A549 (cell line): ENCODE data around the gene UAP1. TPM values are rescaled to one million over a fixed set of nuclear protein-coding genes. Genes with fewer than 3 reads are reported as not detected.
"Not testable (repeated sequence)": the region's sequence is repeated elsewhere in the genome, so short reads cannot be mapped to it uniquely, and the experiment has no call there.

Source experiments
- ATAC-seq, 2 experiments: fragments of 200-7000 bp in 1 of 2; fragments of >200 bp in 1 of 2; cut with Nextera tagmentation in 1 of 2; cut with Tn5 transposase in 1 of 2; 3 replicates each; pipeline versions ENCODE4 v1.8.0 to v1.9.1; 2018 to 2020; ENCODE audit warnings: mild to moderate bottlenecking in 1 of 2, moderate library complexity in 1 of 2
- CTCF ChIA-PET: fragments of 300-600 bp; sonication (Branson Sonifier 250); formaldehyde crosslinking; extraction: SDS; loops from one replicate; lab custom pipeline; 2021; ENCODE audit warnings: antibody characterized with exemption, inconsistent platforms; lab: Yijun Ruan, JAX
- POLR2A ChIA-PET: fragments of 350-600 bp; formaldehyde crosslinking; extraction: SDS; loops from one replicate; lab custom pipeline; 2021; ENCODE audit warnings: antibody characterized with exemption, inconsistent platforms; lab: Yijun Ruan, JAX
- DNase-seq, 2 experiments: peaks; one replicate each; pipeline versions ENCODE4 v3.0.0 to v3.0.0-alpha.2; 2011 to 2016; ENCODE audit warnings: low read depth in 1 of 2, low spot score in 1 of 2
- FAIRE-seq: peaks from 2 replicates; lab custom pipeline; 2011; peaks lifted over from hg19 to GRCh38; lab: Jason Lieb, UNC
- H3K27ac ChIP-seq, 2 experiments: fragments of >200 bp; sonication (Bioruptor Twin); formaldehyde crosslinking; 3 replicates each; pipeline ENCODE4 v1.5.1; 2016 to 2017
- H3K4me1 ChIP-seq: fragments of >200 bp; sonication (Bioruptor Twin); formaldehyde crosslinking; 3 replicates; pipeline ENCODE4 v1.6.1; 2016
- H3K4me2 ChIP-seq: fragments of >200 bp; sonication (Bioruptor Twin); formaldehyde crosslinking; 3 replicates; pipeline ENCODE4 v1.6.1; 2016
- H3K4me3 ChIP-seq: fragments of >200 bp; sonication (Bioruptor Twin); formaldehyde crosslinking; 3 replicates; pipeline ENCODE4 v1.5.1; 2016
- H3K9me3 ChIP-seq: fragments of >200 bp; sonication (Bioruptor Twin); formaldehyde crosslinking; 3 replicates; pipeline ENCODE4 v1.6.1; 2016
- CBX8 ChIP-seq: fragments of 200-600 bp; sonication (generic); IDR thresholded peaks from 2 replicates; pipeline ENCODE4 v1.6.1; 2016
- E2F6 ChIP-seq: IDR thresholded peaks from 2 replicates; pipeline ENCODE4 v1.6.1; 2012; ENCODE audit warnings: low read depth, borderline replicate concordance
- ESRRA ChIP-seq: fragments of 150-350 bp; IDR thresholded peaks from 2 replicates; pipeline ENCODE4 v1.6.1; 2014; ENCODE audit warnings: mild to moderate bottlenecking, low read length, borderline replicate concordance
- GATA3 ChIP-seq: IDR thresholded peaks from 2 replicates; pipeline ENCODE4 v1.6.1; 2012; ENCODE audit warnings: borderline replicate concordance
- HOXB13 ChIP-seq: fragments of 250-450 bp; sonication (Bioruptor Pico); IDR thresholded peaks from 2 replicates; pipeline ENCODE4 v1.5.0; 2020; ENCODE audit warnings: low read depth, mild to moderate bottlenecking, moderate library complexity
- HOXB5 ChIP-seq: fragments of 250-450 bp; sonication (Bioruptor Pico); IDR thresholded peaks from 2 replicates; pipeline ENCODE4 v1.5.0; 2020; ENCODE audit warnings: mild to moderate bottlenecking, moderate library complexity
- JUNB ChIP-seq: fragments of >200 bp; sonication (Bioruptor Twin); formaldehyde crosslinking; IDR thresholded peaks from 2 replicates; pipeline ENCODE4 v1.6.1; 2016
- MAZ ChIP-seq: fragments of 150-350 bp; IDR thresholded peaks from 2 replicates; pipeline ENCODE4 v1.6.1; 2014; ENCODE audit warnings: antibody characterized with exemption, low read depth, low read length, borderline replicate concordance
- PBX3 ChIP-seq: IDR thresholded peaks from 2 replicates; pipeline ENCODE4 v1.6.1; 2012
- POLR2A ChIP-seq: IDR thresholded peaks from 2 replicates; pipeline ENCODE4 v1.6.1; 2012; ENCODE audit warnings: mild to moderate bottlenecking, low read length
- POLR2AphosphoS2 ChIP-seq: conservative IDR thresholded peaks from 2 replicates; pipeline ENCODE4 v1.6.1; 2012; ENCODE audit warnings: low read length, improper control_type of control experiment, inconsistent platforms
- RAD21 ChIP-seq, 2 experiments: fragments of >200 bp in 1 of 2; sonication (Bioruptor Twin) in 1 of 2; formaldehyde crosslinking in 1 of 2; IDR thresholded peaks in 1 of 2; conservative IDR thresholded peaks in 1 of 2; 2 replicates in 1 of 2; 3 replicates in 1 of 2; pipeline ENCODE4 v1.6.1; 2012 to 2018; ENCODE audit warnings: inconsistent platforms in 1 of 2
- RCOR1 ChIP-seq: fragments of 150-350 bp; IDR thresholded peaks from 2 replicates; pipeline ENCODE4 v1.6.1; 2014; ENCODE audit warnings: antibody characterized with exemption, low read length, low read depth
- REST ChIP-seq: fragments of 200-600 bp; sonication (generic); IDR thresholded peaks from 2 replicates; pipeline ENCODE4 v1.6.1; 2016; ENCODE audit warnings: antibody characterized with exemption, mild to moderate bottlenecking, moderate library complexity
- RNF2 ChIP-seq: fragments of 200-600 bp; sonication (generic); IDR thresholded peaks from 2 replicates; pipeline ENCODE4 v1.6.1; 2016; ENCODE audit warnings: low read depth, mild to moderate bottlenecking, antibody characterized with exemption, moderate library complexity, borderline replicate concordance
- SMC3 ChIP-seq: fragments of >200 bp; sonication (Bioruptor Twin); formaldehyde crosslinking; IDR thresholded peaks from 3 replicates; pipeline ENCODE4 v1.6.1; 2018; ENCODE audit warnings: inconsistent platforms
- TP53 ChIP-seq: fragments of 250-450 bp; sonication (Bioruptor Pico); IDR thresholded peaks from 2 replicates; pipeline ENCODE4 v1.5.0; 2021; ENCODE audit warnings: mild to moderate bottlenecking, moderate library complexity
- USF2 ChIP-seq: fragments of 450-650 bp; IDR thresholded peaks from 2 replicates; pipeline ENCODE4 v1.6.1; 2014; ENCODE audit warnings: antibody characterized with exemption
- ZFP36 ChIP-seq: fragments of 450-650 bp; IDR thresholded peaks from 2 replicates; pipeline ENCODE4 v1.6.1; 2014; ENCODE audit warnings: borderline replicate concordance; ENCODE audit not compliant: partially characterized antibody
- ZNF302 ChIP-seq: fragments of 250-450 bp; sonication (Bioruptor Pico); IDR thresholded peaks from 2 replicates; pipeline ENCODE4 v1.9.0; 2021; ENCODE audit warnings: inconsistent platforms, mild to moderate bottlenecking, moderate library complexity
- WGBS: methylation state at CpG from one replicate; pipeline ENCODE4 v1.1.6; 2017; ENCODE audit errors: missing lambda C conversion rate; 5-methylcytosine and 5-hydroxymethylcytosine counted together
- polyA plus RNA-seq, 4 experiments: library from polyadenylated mRNA; depleted of rRNA in 3 of 4; stranded (reverse); fragments of >200 nt; fragmentation: RNase III in 1 of 4; extraction: RNeasy Plus Mini Kit Qiagen cat#74134 plus additional on column Dnase treatment in 1 of 4; gene quantifications; 2 replicates in 3 of 4; 3 replicates in 1 of 4; pipeline ENCODE4 v1.2.3, GENCODE V29; 2011 to 2017

Gene UAP1
- polyA plus RNA-seq, 2 of the 4 experiments (the other 2 are of a cell fraction), result 19.8 to 25.3 TPM

- TF ChIP-seq RAD21 (conservative IDR thresholded peaks at IDR 0.05 in 1 of 2, IDR thresholded peaks at IDR 0.05 in 1 of 2) (no peak), JUNB (no peak), E2F6 (no peak), GATA3 (no peak), PBX3 (no peak), ZFP36 (no peak), HOXB5 (CRISPR knock-in tag) (no peak), CBX8 (no peak), TP53 (no peak), SMC3 (no peak), POLR2AphosphoS2 (no peak), RCOR1 (no peak), RNF2 (no peak), ZNF302 (CRISPR knock-in tag) (no peak), USF2 (no peak), REST (no peak), POLR2A (no peak), MAZ (no peak), HOXB13 (CRISPR knock-in tag) (no peak), ESRRA (no peak)
- TF ChIP-seq, all 56 proteins: peak for 0
- no peak overlapping the region for H3K4me3 ChIP-seq
- ATAC-seq (no peak), DNase-seq (no peak), FAIRE-seq (no peak)
- POLR2A ChIA-PET, result no interaction called here
- H3K9me3 ChIP-seq, result no peaks in the 10 kb centered on the region
- CTCF ChIA-PET, result no interaction called here
- no peaks in the 10 kb centered on the region for H3K4me1 ChIP-seq
- no peak overlapping the region for H3K27ac ChIP-seq
- H3K4me2 ChIP-seq, result no peak overlapping the region
These were observed 18.8 kb downstream of the UAP1 start for GRCh38 chr1:162580308-162580707.

- 79% methylated on average over 6 of the region's 6 CpGs for WGBS
- H3K4me3 ChIP-seq, DNase-seq, H3K9me3 ChIP-seq, ATAC-seq, H3K4me1 ChIP-seq, H3K27ac ChIP-seq, CTCF ChIA-PET, H3K4me2 ChIP-seq, FAIRE-seq: not testable (repeated sequence)
- POLR2A ChIA-PET, result interaction anchor here (0.6 kb wide), 1 partner anchor 14 kb away, joined by 9 read pairs; no protein-coding TSS in a partner anchor
These were observed 21.4 kb downstream of the UAP1 start for GRCh38 chr1:162582901-162583300.

GRCh38 chr1:162585101-162585500 is 23.6 kb downstream of the UAP1 start:
- ATAC-seq, H3K4me1 ChIP-seq, DNase-seq, H3K27ac ChIP-seq, H3K4me3 ChIP-seq, FAIRE-seq, CTCF ChIA-PET, H3K4me2 ChIP-seq, H3K9me3 ChIP-seq, POLR2A ChIA-PET: not testable (repeated sequence)
- WGBS, result 97% methylated on average over 4 of the region's 4 CpGs
